ENCODE results near the gene FAM107B.

- TF ChIP-seq ZBTB1 (tag by site-specific recombination; IDR thresholded peaks at IDR 0.05) (no peak), HOXA7 (CRISPR knock-in tag; IDR thresholded peaks at IDR 0.05; ENCODE audit: borderline replicate concordance) (no peak), TCF7L2 (IDR thresholded peaks at IDR 0.05; ENCODE audit: borderline replicate concordance, low read depth, low read length) (no peak), RBAK (tag by site-specific recombination; IDR thresholded peaks at IDR 0.05) (no peak), ZNF133 (tag by site-specific recombination; IDR thresholded peaks at IDR 0.05) (no peak), ZBTB7A (tag by site-specific recombination; IDR thresholded peaks at IDR 0.05; ENCODE audit: low read depth) (no peak)
- TF ChIP-seq, protein P1, sequence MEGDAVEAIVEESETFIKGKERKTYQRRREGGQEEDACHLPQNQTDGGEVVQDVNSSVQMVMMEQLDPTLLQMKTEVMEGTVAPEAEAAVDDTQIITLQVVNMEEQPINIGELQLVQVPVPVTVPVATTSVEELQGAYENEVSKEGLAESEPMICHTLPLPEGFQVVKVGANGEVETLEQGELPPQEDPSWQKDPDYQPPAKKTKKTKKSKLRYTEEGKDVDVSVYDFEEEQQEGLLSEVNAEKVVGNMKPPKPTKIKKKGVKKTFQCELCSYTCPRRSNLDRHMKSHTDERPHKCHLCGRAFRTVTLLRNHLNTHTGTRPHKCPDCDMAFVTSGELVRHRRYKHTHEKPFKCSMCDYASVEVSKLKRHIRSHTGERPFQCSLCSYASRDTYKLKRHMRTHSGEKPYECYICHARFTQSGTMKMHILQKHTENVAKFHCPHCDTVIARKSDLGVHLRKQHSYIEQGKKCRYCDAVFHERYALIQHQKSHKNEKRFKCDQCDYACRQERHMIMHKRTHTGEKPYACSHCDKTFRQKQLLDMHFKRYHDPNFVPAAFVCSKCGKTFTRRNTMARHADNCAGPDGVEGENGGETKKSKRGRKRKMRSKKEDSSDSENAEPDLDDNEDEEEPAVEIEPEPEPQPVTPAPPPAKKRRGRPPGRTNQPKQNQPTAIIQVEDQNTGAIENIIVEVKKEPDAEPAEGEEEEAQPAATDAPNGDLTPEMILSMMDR (tag by site-specific recombination; IDR thresholded peaks at IDR 0.05): no peak
- TF ChIP-seq, protein P2, sequence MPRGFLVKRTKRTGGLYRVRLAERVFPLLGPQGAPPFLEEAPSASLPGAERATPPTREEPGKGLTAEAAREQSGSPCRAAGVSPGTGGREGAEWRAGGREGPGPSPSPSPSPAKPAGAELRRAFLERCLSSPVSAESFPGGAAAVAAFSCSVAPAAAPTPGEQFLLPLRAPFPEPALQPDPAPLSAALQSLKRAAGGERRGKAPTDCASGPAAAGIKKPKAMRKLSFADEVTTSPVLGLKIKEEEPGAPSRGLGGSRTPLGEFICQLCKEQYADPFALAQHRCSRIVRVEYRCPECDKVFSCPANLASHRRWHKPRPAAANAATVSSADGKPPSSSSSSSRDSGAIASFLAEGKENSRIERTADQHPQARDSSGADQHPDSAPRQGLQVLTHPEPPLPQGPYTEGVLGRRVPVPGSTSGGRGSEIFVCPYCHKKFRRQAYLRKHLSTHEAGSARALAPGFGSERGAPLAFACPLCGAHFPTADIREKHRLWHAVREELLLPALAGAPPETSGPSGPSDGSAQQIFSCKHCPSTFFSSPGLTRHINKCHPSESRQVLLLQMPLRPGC (tag by site-specific recombination; IDR thresholded peaks at IDR 0.05): no peak
- TF ChIP-seq, protein P3, sequence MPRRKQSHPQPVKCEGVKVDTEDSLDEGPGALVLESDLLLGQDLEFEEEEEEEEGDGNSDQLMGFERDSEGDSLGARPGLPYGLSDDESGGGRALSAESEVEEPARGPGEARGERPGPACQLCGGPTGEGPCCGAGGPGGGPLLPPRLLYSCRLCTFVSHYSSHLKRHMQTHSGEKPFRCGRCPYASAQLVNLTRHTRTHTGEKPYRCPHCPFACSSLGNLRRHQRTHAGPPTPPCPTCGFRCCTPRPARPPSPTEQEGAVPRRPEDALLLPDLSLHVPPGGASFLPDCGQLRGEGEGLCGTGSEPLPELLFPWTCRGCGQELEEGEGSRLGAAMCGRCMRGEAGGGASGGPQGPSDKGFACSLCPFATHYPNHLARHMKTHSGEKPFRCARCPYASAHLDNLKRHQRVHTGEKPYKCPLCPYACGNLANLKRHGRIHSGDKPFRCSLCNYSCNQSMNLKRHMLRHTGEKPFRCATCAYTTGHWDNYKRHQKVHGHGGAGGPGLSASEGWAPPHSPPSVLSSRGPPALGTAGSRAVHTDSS (tag by site-specific recombination; IDR thresholded peaks at IDR 0.05): no peak
Measured at GRCh38 chr10:14782691-14783363, 8.1 kb upstream of the FAM107B start.

Measured in HEK293 (cell line).